ENCODE data around the gene MOB3A.
A peak's percentile ranks its signal among the peaks of the same experiment; 100 is the strongest.

MOB3A gene

DNA sequence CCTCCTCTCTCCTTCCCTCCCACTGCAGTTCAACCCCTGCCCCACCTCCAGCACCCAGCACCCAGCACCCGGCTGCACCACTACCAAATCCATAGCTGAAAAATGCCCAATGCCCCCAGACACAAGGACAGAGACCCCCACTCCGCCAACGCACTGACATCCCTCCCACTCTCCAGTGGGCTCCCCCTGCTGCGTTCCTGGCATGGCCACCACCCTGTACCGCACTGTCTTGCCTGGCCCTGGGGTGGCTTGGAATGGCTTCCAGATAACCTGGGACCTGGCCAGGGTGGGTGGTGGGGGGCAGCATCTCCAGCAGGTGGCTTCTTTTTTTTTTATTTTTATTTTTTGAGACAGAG is 39.3 kb downstream of the MOB3A start:
- no peak for TF ChIP-seq OSR1 (CRISPR knock-in tag; IDR thresholded peaks at IDR 0.05)
- no peak for TF ChIP-seq TOX (CRISPR knock-in tag; IDR thresholded peaks at IDR 0.05; ENCODE audit: borderline replicate concordance)
- TF ChIP-seq, protein P1, sequence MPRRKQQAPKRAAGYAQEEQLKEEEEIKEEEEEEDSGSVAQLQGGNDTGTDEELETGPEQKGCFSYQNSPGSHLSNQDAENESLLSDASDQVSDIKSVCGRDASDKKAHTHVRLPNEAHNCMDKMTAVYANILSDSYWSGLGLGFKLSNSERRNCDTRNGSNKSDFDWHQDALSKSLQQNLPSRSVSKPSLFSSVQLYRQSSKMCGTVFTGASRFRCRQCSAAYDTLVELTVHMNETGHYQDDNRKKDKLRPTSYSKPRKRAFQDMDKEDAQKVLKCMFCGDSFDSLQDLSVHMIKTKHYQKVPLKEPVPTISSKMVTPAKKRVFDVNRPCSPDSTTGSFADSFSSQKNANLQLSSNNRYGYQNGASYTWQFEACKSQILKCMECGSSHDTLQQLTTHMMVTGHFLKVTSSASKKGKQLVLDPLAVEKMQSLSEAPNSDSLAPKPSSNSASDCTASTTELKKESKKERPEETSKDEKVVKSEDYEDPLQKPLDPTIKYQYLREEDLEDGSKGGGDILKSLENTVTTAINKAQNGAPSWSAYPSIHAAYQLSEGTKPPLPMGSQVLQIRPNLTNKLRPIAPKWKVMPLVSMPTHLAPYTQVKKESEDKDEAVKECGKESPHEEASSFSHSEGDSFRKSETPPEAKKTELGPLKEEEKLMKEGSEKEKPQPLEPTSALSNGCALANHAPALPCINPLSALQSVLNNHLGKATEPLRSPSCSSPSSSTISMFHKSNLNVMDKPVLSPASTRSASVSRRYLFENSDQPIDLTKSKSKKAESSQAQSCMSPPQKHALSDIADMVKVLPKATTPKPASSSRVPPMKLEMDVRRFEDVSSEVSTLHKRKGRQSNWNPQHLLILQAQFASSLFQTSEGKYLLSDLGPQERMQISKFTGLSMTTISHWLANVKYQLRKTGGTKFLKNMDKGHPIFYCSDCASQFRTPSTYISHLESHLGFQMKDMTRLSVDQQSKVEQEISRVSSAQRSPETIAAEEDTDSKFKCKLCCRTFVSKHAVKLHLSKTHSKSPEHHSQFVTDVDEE (CRISPR knock-in tag; IDR thresholded peaks at IDR 0.05) = no peak
- no peak for TF ChIP-seq CREB5 (CRISPR knock-in tag; IDR thresholded peaks at IDR 0.05; ENCODE audit: low read depth)
- no peak for TF ChIP-seq GLIS3 (CRISPR knock-in tag; IDR thresholded peaks at IDR 0.05)
- TF ChIP-seq ZNF565 (CRISPR knock-in tag; conservative IDR thresholded peaks at IDR 0.05; ENCODE audit: low read depth) = no peak
- TF ChIP-seq PATZ1 (CRISPR knock-in tag; IDR thresholded peaks at IDR 0.05; ENCODE audit: borderline replicate concordance) = no peak
- TF ChIP-seq RARB (CRISPR knock-in tag; IDR thresholded peaks at IDR 0.05) = no peak
- no peak for TF ChIP-seq ISL1 (CRISPR knock-in tag; IDR thresholded peaks at IDR 0.05)
- TF ChIP-seq, protein P2, sequence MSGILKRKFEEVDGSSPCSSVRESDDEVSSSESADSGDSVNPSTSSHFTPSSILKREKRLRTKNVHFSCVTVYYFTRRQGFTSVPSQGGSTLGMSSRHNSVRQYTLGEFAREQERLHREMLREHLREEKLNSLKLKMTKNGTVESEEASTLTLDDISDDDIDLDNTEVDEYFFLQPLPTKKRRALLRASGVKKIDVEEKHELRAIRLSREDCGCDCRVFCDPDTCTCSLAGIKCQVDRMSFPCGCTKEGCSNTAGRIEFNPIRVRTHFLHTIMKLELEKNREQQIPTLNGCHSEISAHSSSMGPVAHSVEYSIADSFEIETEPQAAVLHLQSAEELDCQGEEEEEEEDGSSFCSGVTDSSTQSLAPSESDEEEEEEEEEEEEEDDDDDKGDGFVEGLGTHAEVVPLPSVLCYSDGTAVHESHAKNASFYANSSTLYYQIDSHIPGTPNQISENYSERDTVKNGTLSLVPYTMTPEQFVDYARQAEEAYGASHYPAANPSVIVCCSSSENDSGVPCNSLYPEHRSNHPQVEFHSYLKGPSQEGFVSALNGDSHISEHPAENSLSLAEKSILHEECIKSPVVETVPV (CRISPR knock-in tag; IDR thresholded peaks at IDR 0.05) = no peak
- TF ChIP-seq ZNF8 (CRISPR knock-in tag; IDR thresholded peaks at IDR 0.05) = no peak
- no peak for TF ChIP-seq ESRRG (CRISPR knock-in tag; IDR thresholded peaks at IDR 0.05)
- no peak for TF ChIP-seq SNAI2 (CRISPR knock-in tag; IDR thresholded peaks at IDR 0.05)
- no peak for TF ChIP-seq BACH2 (CRISPR knock-in tag; IDR thresholded peaks at IDR 0.05; ENCODE audit: borderline replicate concordance)
- no peak for TF ChIP-seq ZNF70 (CRISPR knock-in tag; IDR thresholded peaks at IDR 0.05)
- no peak for TF ChIP-seq ZC3H10 (CRISPR knock-in tag; IDR thresholded peaks at IDR 0.05)
- ATAC-seq = no peak

DNA sequence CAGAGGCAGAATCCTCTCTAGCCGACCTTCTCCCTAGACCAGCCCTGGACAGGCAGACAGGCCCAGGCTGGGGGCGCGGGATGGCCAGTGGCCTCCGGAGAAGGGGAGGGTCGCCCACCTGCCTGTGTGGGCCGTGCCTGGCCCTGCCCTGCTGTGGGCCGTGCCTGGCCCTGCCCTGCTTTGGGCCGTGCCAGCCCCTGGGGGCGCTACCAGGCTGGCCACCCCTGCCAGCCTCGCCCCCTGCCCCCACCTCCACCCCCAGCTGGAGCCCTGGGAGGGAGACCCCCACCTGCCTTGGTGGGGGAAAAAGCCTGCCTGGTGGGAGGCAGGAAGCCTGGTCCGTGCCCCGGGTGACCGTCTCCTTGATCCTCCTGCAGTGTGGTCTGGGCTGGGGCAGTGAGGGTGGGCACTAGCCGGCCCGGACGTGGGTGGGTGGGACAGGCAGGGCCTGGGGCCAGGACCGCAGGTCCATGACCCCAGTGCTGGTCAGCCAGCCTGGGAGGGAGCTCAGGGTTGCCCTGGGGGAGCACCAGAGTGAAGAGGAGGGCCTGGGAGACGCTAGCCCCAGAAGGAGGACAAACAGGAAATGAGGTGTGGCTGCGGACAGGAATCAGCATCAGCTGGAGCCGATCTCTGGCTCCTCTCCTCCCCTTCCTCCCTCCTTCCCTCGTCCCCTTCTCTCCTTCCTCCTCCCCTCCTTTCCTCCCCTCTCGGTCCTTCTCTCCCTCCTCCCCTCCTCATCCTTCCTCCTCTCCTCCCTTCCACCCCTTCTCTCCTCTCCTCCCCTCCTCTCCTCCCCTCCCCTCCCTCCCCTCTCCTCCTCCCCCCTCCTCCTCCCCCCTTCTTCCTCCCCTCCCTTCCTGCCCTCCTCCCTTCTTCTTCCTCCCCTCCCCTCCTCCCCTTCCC is 39.9 kb downstream of the MOB3A start:
- ATAC-seq = peak; percentile 12
- TF ChIP-seq POU6F1 (CRISPR knock-in tag; IDR thresholded peaks at IDR 0.05; ENCODE audit: borderline replicate concordance, low read depth) (no peak), ZC3H10 (CRISPR knock-in tag; IDR thresholded peaks at IDR 0.05) (no peak), CREB5 (CRISPR knock-in tag; IDR thresholded peaks at IDR 0.05; ENCODE audit: low read depth) (no peak), OSR1 (CRISPR knock-in tag; IDR thresholded peaks at IDR 0.05) (no peak), ZNF70 (CRISPR knock-in tag; IDR thresholded peaks at IDR 0.05) (no peak), ISL1 (CRISPR knock-in tag; IDR thresholded peaks at IDR 0.05) (no peak), ZFP30 (CRISPR knock-in tag; IDR thresholded peaks at IDR 0.05) (no peak), TCF4 (CRISPR knock-in tag; IDR thresholded peaks at IDR 0.05; ENCODE audit: borderline replicate concordance) (no peak), ESRRG (CRISPR knock-in tag; IDR thresholded peaks at IDR 0.05) (no peak), SNAI2 (CRISPR knock-in tag; IDR thresholded peaks at IDR 0.05) (no peak)

Measured in SK-N-SH treated with all-trans-retinoic acid at 6 μM for 48 hours (cell line).